WTC11 (cell line): ENCODE results near the gene CD70. TPM values are rescaled to one million over a fixed set of nuclear protein-coding genes. Genes with fewer than 3 reads are reported as not detected.

Experiments
- ATAC-seq: fragments of 200-7000 bp; cut with Tn5 transposase; 2 replicates; pipeline ENCODE4 v1.10.0; 2021; ENCODE audit warnings: mild to moderate bottlenecking, moderate library complexity
- CTCF ChIA-PET: fragments of 300-600 bp; sonication (Branson Sonifier 250); formaldehyde crosslinking; loops from one replicate; lab custom pipeline; 2021; ENCODE audit warnings: antibody characterized with exemption; lab: Charles Lee
- POLR2A ChIA-PET: fragments of 350-600 bp; sonication (Branson Sonifier 250); formaldehyde crosslinking; loops from one replicate; lab custom pipeline; 2021; ENCODE audit warnings: antibody characterized with exemption; lab: Charles Lee
- DNase-seq: peaks from one replicate; pipeline ENCODE4 v3.0.0; 2021; ENCODE audit warnings: low spot score
- H3K27ac Mint-ChIP-seq: 2 replicates; pipeline ENCODE4 v1.8.0; 2021; ENCODE audit warnings: mixed read lengths
- H3K27me3 Mint-ChIP-seq: 2 replicates; pipeline ENCODE4 v1.8.0; 2021; ENCODE audit warnings: low read depth, mild to moderate bottlenecking, moderate library complexity, mixed read lengths
- H3K36me3 Mint-ChIP-seq: 2 replicates; pipeline ENCODE4 v1.8.0; 2021; ENCODE audit warnings: mixed read lengths
- H3K4me1 Mint-ChIP-seq: 2 replicates; pipeline ENCODE4 v1.8.0; 2022; ENCODE audit warnings: mixed read lengths
- H3K4me3 Mint-ChIP-seq: 2 replicates; pipeline ENCODE4 v1.8.0; 2021; ENCODE audit warnings: mild to moderate bottlenecking, moderate library complexity, mixed read lengths
- H3K9me3 Mint-ChIP-seq: 2 replicates; pipeline ENCODE4 v1.8.0; 2021; ENCODE audit warnings: mixed read lengths
- ARID4B ChIP-seq: sonication (generic); formaldehyde crosslinking; IDR thresholded peaks from 2 replicates; pipeline ENCODE4 v1.8.0; 2023; ENCODE audit warnings: missing genetic modification reagents, mild to moderate bottlenecking, borderline replicate concordance
- EMX1 ChIP-seq: fragments of 250-450 bp; sonication (Bioruptor Pico); IDR thresholded peaks from 2 replicates; pipeline ENCODE4 v1.8.0; 2021; ENCODE audit warnings: mild to moderate bottlenecking
- FOXJ3 ChIP-seq: sonication (generic); formaldehyde crosslinking; IDR thresholded peaks from 2 replicates; pipeline ENCODE4 v1.9.0; 2021; ENCODE audit warnings: missing genetic modification reagents, mild to moderate bottlenecking, borderline replicate concordance
- GABPB1 ChIP-seq: sonication (generic); formaldehyde crosslinking; IDR thresholded peaks from 2 replicates; pipeline ENCODE4 v1.8.1; 2023; ENCODE audit warnings: mild to moderate bottlenecking, missing genetic modification reagents
- HMGA2 ChIP-seq: fragments of 250-450 bp; sonication (Bioruptor Pico); IDR thresholded peaks from 2 replicates; pipeline ENCODE4 v1.4.0; 2021; ENCODE audit warnings: mild to moderate bottlenecking, moderate library complexity
- JAZF1 ChIP-seq: fragments of 250-450 bp; sonication (Bioruptor Pico); IDR thresholded peaks from 2 replicates; pipeline ENCODE4 v1.9.0; 2021; ENCODE audit warnings: moderate library complexity, mild to moderate bottlenecking, inconsistent platforms
- JUN ChIP-seq: sonication (generic); formaldehyde crosslinking; IDR thresholded peaks from 2 replicates; pipeline ENCODE4 v1.8.0; 2023; ENCODE audit warnings: mild to moderate bottlenecking, missing genetic modification reagents
- NFATC4 ChIP-seq: fragments of 250-450 bp; sonication (Bioruptor Pico); IDR thresholded peaks from 2 replicates; pipeline ENCODE4 v1.9.0; 2021; ENCODE audit warnings: mild to moderate bottlenecking
- NR2C2 ChIP-seq: sonication (generic); formaldehyde crosslinking; IDR thresholded peaks from 2 replicates; pipeline ENCODE4 v1.8.0; 2022; ENCODE audit warnings: mild to moderate bottlenecking, missing genetic modification reagents
- OVOL2 ChIP-seq: fragments of 250-450 bp; sonication (Bioruptor Pico); IDR thresholded peaks from 2 replicates; pipeline ENCODE4 v1.9.0; 2021; ENCODE audit warnings: mild to moderate bottlenecking, borderline replicate concordance
- PRDM15 ChIP-seq: sonication (generic); formaldehyde crosslinking; IDR thresholded peaks from 2 replicates; pipeline ENCODE4 v1.8.0; 2022; ENCODE audit warnings: missing genetic modification reagents
- SMAD3 ChIP-seq: sonication (generic); formaldehyde crosslinking; IDR thresholded peaks from 2 replicates; pipeline ENCODE4 v1.8.0; 2022; ENCODE audit warnings: missing genetic modification reagents, mild to moderate bottlenecking, borderline replicate concordance
- TEAD1 ChIP-seq: sonication (generic); formaldehyde crosslinking; IDR thresholded peaks from 2 replicates; pipeline ENCODE4 v1.8.0; 2022; ENCODE audit warnings: mild to moderate bottlenecking, missing genetic modification reagents
- TEAD4 ChIP-seq: sonication (generic); formaldehyde crosslinking; IDR thresholded peaks from 2 replicates; pipeline ENCODE4 v1.8.0; 2022; ENCODE audit warnings: mild to moderate bottlenecking, missing genetic modification reagents
- ZNF671 ChIP-seq: fragments of 250-450 bp; sonication (Bioruptor Pico); IDR thresholded peaks from 2 replicates; pipeline ENCODE4 v1.8.0; 2021; ENCODE audit warnings: mild to moderate bottlenecking
- ZSCAN18 ChIP-seq: fragments of 250-450 bp; sonication (Bioruptor Pico); IDR thresholded peaks from 2 replicates; pipeline ENCODE4 v2.1.2; 2022; ENCODE audit warnings: mild to moderate bottlenecking, moderate library complexity
- total RNA-seq: library from RNA; stranded (reverse); gene quantifications from 3 replicates; pipeline ENCODE4 v1.2.3, GENCODE V29; 2021
- TF ChIP-seq, protein P1 (sequence below): fragments of 250-450 bp; sonication (Bioruptor Pico); IDR thresholded peaks from 2 replicates; pipeline ENCODE4 v1.9.0; 2021; ENCODE audit warnings: mild to moderate bottlenecking, borderline replicate concordance
- TF ChIP-seq, protein P2 (sequence below): sonication (generic); formaldehyde crosslinking; IDR thresholded peaks from 2 replicates; pipeline ENCODE4 v1.8.1; 2022; ENCODE audit warnings: mild to moderate bottlenecking, missing genetic modification reagents, moderate library complexity, borderline replicate concordance
- TF ChIP-seq, protein P3 (sequence below): fragments of 250-450 bp; sonication (Bioruptor Pico); conservative IDR thresholded peaks from 2 replicates; pipeline ENCODE4 v1.9.0; 2021; ENCODE audit warnings: mild to moderate bottlenecking

Gene CD70
- total RNA-seq, 1 experiment from 2014 or later: 2.1 TPM

DNA sequence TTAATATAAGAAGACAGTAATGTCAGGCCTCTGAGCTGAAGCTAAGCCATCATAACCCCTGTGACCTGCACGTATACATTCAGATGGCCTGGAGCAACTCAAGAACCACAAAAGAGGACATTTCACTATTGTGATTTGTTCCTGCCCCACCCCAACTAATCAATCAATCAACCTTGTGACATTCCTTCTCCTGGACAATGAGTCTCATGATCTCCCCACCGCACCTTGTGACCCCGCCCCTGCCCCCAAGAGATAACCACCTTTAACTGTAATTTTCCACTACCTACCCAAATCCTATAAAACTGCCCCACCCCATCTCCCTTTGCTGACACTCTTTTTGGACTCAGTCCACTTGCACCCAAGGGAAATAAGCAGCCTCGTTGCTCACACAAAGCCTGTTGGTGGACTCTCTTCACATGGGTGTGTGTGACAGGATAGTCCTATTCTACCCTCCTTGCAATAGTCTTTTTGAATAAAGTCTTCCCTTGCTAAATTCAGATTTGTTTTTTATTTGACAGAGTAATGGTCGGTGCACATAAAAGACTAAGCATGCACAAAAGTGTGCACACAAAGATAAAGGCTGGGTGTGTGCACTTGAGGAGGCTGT lies 14.0 kb downstream of the CD70 start (continued):
- TF ChIP-seq, protein P1, sequence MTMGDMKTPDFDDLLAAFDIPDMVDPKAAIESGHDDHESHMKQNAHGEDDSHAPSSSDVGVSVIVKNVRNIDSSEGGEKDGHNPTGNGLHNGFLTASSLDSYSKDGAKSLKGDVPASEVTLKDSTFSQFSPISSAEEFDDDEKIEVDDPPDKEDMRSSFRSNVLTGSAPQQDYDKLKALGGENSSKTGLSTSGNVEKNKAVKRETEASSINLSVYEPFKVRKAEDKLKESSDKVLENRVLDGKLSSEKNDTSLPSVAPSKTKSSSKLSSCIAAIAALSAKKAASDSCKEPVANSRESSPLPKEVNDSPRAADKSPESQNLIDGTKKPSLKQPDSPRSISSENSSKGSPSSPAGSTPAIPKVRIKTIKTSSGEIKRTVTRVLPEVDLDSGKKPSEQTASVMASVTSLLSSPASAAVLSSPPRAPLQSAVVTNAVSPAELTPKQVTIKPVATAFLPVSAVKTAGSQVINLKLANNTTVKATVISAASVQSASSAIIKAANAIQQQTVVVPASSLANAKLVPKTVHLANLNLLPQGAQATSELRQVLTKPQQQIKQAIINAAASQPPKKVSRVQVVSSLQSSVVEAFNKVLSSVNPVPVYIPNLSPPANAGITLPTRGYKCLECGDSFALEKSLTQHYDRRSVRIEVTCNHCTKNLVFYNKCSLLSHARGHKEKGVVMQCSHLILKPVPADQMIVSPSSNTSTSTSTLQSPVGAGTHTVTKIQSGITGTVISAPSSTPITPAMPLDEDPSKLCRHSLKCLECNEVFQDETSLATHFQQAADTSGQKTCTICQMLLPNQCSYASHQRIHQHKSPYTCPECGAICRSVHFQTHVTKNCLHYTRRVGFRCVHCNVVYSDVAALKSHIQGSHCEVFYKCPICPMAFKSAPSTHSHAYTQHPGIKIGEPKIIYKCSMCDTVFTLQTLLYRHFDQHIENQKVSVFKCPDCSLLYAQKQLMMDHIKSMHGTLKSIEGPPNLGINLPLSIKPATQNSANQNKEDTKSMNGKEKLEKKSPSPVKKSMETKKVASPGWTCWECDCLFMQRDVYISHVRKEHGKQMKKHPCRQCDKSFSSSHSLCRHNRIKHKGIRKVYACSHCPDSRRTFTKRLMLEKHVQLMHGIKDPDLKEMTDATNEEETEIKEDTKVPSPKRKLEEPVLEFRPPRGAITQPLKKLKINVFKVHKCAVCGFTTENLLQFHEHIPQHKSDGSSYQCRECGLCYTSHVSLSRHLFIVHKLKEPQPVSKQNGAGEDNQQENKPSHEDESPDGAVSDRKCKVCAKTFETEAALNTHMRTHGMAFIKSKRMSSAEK (CRISPR knock-in tag): no peak
- TF ChIP-seq GABPB1 (CRISPR knock-in tag) (no peak), JAZF1 (CRISPR knock-in tag) (no peak), TEAD1 (CRISPR knock-in tag) (no peak), TEAD4 (CRISPR knock-in tag) (no peak)
- TF ChIP-seq, protein P2, sequence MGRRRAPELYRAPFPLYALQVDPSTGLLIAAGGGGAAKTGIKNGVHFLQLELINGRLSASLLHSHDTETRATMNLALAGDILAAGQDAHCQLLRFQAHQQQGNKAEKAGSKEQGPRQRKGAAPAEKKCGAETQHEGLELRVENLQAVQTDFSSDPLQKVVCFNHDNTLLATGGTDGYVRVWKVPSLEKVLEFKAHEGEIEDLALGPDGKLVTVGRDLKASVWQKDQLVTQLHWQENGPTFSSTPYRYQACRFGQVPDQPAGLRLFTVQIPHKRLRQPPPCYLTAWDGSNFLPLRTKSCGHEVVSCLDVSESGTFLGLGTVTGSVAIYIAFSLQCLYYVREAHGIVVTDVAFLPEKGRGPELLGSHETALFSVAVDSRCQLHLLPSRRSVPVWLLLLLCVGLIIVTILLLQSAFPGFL (CRISPR knock-in tag): no peak
- TF ChIP-seq, all 79 proteins: peak for 0

DNA sequence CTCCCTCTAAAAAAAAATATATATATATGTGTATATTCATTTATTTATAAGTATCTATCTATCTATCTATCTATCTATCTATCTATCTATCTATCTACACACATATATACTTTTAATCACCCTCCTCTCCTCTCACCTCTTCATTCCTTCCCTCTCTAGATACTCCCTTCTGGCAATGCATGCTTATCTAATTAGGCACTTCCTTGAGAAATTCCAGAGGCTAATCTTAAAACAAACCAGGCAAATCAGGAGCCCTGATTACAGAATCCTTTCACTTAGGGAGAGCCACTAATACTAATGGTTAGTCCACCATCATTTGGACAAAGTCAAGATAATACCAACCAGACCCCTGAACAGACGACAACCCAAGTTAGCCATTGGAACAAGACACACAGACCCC lies 17.6 kb downstream of the CD70 start:
- peaks cover 7% of the 10 kb centered on the region; the same call in 1 of the 2 replicates for H3K4me1 Mint-ChIP-seq
- no peak for ATAC-seq
- CTCF ChIA-PET: no interaction called here
- no peak overlapping the region for H3K27ac Mint-ChIP-seq
- peaks cover 7% of the 10 kb centered on the region for H3K27me3 Mint-ChIP-seq
- H3K9me3 Mint-ChIP-seq: peaks cover 19% of the 10 kb centered on the region
- no peak for DNase-seq
- H3K36me3 Mint-ChIP-seq: peaks cover 7% of the 10 kb centered on the region
- POLR2A ChIA-PET: no interaction called here
- H3K4me3 Mint-ChIP-seq: no peak overlapping the region
- TF ChIP-seq FOXJ3 (CRISPR knock-in tag) (no peak), NR2C2 (CRISPR knock-in tag) (no peak), HMGA2 (CRISPR knock-in tag) (no peak), EMX1 (CRISPR knock-in tag) (no peak), ZNF671 (no peak), OVOL2 (CRISPR knock-in tag) (no peak), SMAD3 (CRISPR knock-in tag) (no peak), TEAD4 (CRISPR knock-in tag) (no peak), ARID4B (no peak), JUN (no peak), PRDM15 (CRISPR knock-in tag) (no peak), NFATC4 (CRISPR knock-in tag) (no peak), ZSCAN18 (no peak)
- TF ChIP-seq, protein P3, sequence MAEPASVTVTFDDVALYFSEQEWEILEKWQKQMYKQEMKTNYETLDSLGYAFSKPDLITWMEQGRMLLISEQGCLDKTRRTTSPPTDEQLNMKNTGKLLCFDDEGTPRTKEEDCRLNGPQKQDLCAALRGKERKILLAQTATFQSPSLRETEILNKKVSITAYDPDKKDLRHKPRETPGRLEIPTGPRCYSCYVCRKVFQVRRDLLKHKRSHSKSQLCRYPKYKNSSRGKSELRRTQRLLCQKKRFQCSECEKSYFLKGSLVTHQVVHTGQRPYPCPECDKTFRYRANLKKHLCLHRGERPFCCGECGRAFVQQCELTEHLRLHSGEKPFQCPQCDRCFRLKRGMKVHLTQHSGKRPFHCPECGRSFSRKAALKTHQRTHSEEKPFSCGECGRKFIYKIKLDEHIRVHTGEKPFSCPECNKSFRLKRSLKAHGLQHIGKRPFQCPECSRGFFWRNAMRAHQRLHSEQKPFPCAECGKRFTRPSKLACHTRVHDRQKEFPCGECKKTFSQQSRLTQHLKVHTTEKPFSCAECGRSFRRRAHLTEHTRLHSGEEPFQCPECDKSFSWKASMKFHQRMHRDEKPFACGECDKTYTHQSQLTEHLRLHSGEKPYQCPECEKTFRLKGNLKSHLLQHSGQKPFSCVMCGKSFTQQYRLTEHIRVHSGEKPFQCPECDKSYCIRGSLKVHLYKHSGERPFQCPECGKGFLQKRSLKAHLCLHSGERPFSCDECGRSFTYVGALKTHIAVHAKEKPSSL: no peak
